Osteoblast (primary cell): ENCODE data around the gene PSMG3. TPM values are rescaled to one million over a fixed set of nuclear protein-coding genes. Genes with fewer than 3 reads are reported as not detected.

Experiments
- DNase-seq: peaks from one replicate; pipeline ENCODE4 v3.0.0; 2011; ENCODE audit warnings: low spot score, mixed read lengths; ENCODE audit not compliant: insufficient read length; ENCODE audit errors: missing footprints
- H2AFZ ChIP-seq: 2 replicates; pipeline ENCODE4 v1.6.0; 2011; ENCODE audit warnings: mild to moderate bottlenecking, low read length
- H3K27ac ChIP-seq: 2 replicates; pipeline ENCODE4 v1.5.1; 2011; ENCODE audit warnings: mild to moderate bottlenecking, low read depth, low read length, moderate library complexity
- H3K27me3 ChIP-seq: 2 replicates; pipeline ENCODE4 v1.6.0; 2012; ENCODE audit warnings: mild to moderate bottlenecking, control low read depth, inconsistent platforms, low read length, moderate library complexity; ENCODE audit not compliant: insufficient read depth
- H3K36me3 ChIP-seq: 2 replicates; pipeline ENCODE4 v1.5.1; 2011; ENCODE audit warnings: mild to moderate bottlenecking, low read length, control low read depth, moderate library complexity; ENCODE audit not compliant: insufficient read depth
- H3K4me1 ChIP-seq: 2 replicates; pipeline ENCODE4 v1.5.1; 2011; ENCODE audit warnings: mild to moderate bottlenecking, low read length, control low read depth, moderate library complexity; ENCODE audit not compliant: insufficient read depth
- H3K4me2 ChIP-seq: 2 replicates; pipeline ENCODE4 v1.6.0; 2011; ENCODE audit warnings: mild to moderate bottlenecking, low read length; ENCODE audit not compliant: insufficient read depth
- H3K4me3 ChIP-seq: fragments of 200-600 bp; sonication (generic); 3 replicates; pipeline ENCODE4 v1.5.1; 2012; ENCODE audit warnings: mild to moderate bottlenecking, low read length, inconsistent platforms; ENCODE audit not compliant: insufficient read depth
- H3K79me2 ChIP-seq: 2 replicates; pipeline ENCODE4 v1.6.0; 2012; ENCODE audit warnings: mild to moderate bottlenecking, low read length, control low read depth, inconsistent platforms; ENCODE audit not compliant: insufficient read depth
- H3K9me3 ChIP-seq: 2 replicates; pipeline ENCODE4 v1.5.1; 2011; ENCODE audit warnings: low read depth, low read length, control low read depth
- H4K20me1 ChIP-seq: 2 replicates; pipeline ENCODE4 v1.6.0; 2012; ENCODE audit warnings: mild to moderate bottlenecking, low read length, control low read depth; ENCODE audit not compliant: insufficient read depth
- total RNA-seq: library from RNA; depleted of rRNA; stranded (reverse); fragments of >200 nt; gene quantifications from 2 replicates; pipeline ENCODE4 v1.2.3, GENCODE V29; 2012
- TF ChIP-seq, protein P1 (sequence below): IDR thresholded peaks from 2 replicates; pipeline ENCODE4 v1.5.1; 2011; ENCODE audit warnings: mild to moderate bottlenecking, low read depth, low read length, moderate library complexity; ENCODE audit errors: extremely low read depth

The PSMG3 gene
- total RNA-seq, 1 donor = 38.7 TPM

- DNase-seq = no peak
- H3K27ac ChIP-seq = no peak overlapping the region
- no peaks in the 10 kb centered on the region for H3K9me3 ChIP-seq
- no peak overlapping the region for H3K4me3 ChIP-seq
- H3K27me3 ChIP-seq = no peaks in the 10 kb centered on the region
- peaks cover 5% of the 10 kb centered on the region for H3K79me2 ChIP-seq
- no peak overlapping the region for H2AFZ ChIP-seq
- no peak overlapping the region for H3K4me2 ChIP-seq
- H4K20me1 ChIP-seq = no peaks in the 10 kb centered on the region
- peaks cover 5% of the 10 kb centered on the region for H3K36me3 ChIP-seq
- H3K4me1 ChIP-seq = no peaks in the 10 kb centered on the region
- TF ChIP-seq, protein P1, sequence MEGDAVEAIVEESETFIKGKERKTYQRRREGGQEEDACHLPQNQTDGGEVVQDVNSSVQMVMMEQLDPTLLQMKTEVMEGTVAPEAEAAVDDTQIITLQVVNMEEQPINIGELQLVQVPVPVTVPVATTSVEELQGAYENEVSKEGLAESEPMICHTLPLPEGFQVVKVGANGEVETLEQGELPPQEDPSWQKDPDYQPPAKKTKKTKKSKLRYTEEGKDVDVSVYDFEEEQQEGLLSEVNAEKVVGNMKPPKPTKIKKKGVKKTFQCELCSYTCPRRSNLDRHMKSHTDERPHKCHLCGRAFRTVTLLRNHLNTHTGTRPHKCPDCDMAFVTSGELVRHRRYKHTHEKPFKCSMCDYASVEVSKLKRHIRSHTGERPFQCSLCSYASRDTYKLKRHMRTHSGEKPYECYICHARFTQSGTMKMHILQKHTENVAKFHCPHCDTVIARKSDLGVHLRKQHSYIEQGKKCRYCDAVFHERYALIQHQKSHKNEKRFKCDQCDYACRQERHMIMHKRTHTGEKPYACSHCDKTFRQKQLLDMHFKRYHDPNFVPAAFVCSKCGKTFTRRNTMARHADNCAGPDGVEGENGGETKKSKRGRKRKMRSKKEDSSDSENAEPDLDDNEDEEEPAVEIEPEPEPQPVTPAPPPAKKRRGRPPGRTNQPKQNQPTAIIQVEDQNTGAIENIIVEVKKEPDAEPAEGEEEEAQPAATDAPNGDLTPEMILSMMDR = no peak
Observed at GRCh38 chr7:1544896-1545416, 24.9 kb downstream of the PSMG3 start.

- no peak overlapping the region for H2AFZ ChIP-seq
- no peak for DNase-seq
- no peak overlapping the region for H3K27ac ChIP-seq
- TF ChIP-seq, protein P1 = no peak
- no peak overlapping the region for H3K4me2 ChIP-seq
- H3K79me2 ChIP-seq = peaks cover 11% of the 10 kb centered on the region
- no peaks in the 10 kb centered on the region for H4K20me1 ChIP-seq
- H3K4me3 ChIP-seq = no peak overlapping the region
- no peaks in the 10 kb centered on the region for H3K27me3 ChIP-seq
- H3K36me3 ChIP-seq = peaks cover 7% of the 10 kb centered on the region
- no peaks in the 10 kb centered on the region for H3K4me1 ChIP-seq
- no peaks in the 10 kb centered on the region for H3K9me3 ChIP-seq
Observed at GRCh38 chr7:1544178-1544895, 25.5 kb downstream of the PSMG3 start.

DNA sequence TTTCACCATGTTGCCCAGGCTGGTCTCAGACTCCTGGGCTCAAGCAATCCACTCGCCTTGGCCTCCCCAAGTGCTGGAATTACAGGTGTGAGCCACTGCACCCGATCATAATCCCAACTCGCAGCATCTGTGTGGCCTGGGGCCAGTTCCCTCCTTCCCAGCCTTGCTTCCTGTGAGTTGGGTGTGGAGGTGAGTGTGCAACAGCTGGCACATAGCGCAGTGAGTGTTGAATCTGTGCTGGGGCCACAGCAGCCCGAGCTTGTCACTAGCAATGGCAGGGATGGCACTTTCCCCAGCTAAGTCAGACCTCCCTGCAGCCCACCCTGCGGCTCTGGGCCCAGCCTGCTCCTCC is 26.0 kb downstream of the PSMG3 start:
- TF ChIP-seq, protein P1 = no peak
- Histone ChIP-seq H3K27me3 (no peaks in the 10 kb centered on the region), H3K79me2 (peaks cover 17% of the 10 kb centered on the region), H3K36me3 (peaks cover 13% of the 10 kb centered on the region), H2AFZ (no peak overlapping the region), H3K4me1 (peaks cover 2% of the 10 kb centered on the region), H3K9me3 (no peaks in the 10 kb centered on the region), H3K4me3 (no peak overlapping the region), H4K20me1 (no peaks in the 10 kb centered on the region), H3K4me2 (no peak overlapping the region), H3K27ac (no peak overlapping the region)
- DNase-seq = no peak

GRCh38 chr7:1542841-1543747 is 26.7 kb downstream of the PSMG3 start:
- no peaks in the 10 kb centered on the region for H3K27me3 ChIP-seq
- TF ChIP-seq, protein P1 = no peak
- H3K4me3 ChIP-seq = no peak overlapping the region

More at GRCh38 chr7:1542841-1543747, 26.7 kb downstream of the PSMG3 start:
- Histone ChIP-seq H3K79me2 (peaks cover 24% of the 10 kb centered on the region), H3K27ac (no peak overlapping the region), H4K20me1 (no peaks in the 10 kb centered on the region), H3K36me3 (peaks cover 14% of the 10 kb centered on the region), H3K4me2 (no peak overlapping the region), H3K4me1 (peaks cover 9% of the 10 kb centered on the region), H3K9me3 (no peaks in the 10 kb centered on the region), H2AFZ (no peak overlapping the region)
- no peak for DNase-seq
